Measurements from ENCODE around the gene TNFAIP8L2.

- TF ChIP-seq CTCF (IDR thresholded peaks at IDR 0.05 in 2 of 3, conservative IDR thresholded peaks at IDR 0.05 in 1 of 3; ENCODE audit: borderline replicate concordance in 1 of 3, insufficient read depth in 1 of 3, low read depth in 2 of 3, low read length in 2 of 3) (peak in 2 of 3 experiments; percentile 53 to 54; a peak in 4 of 6 replicates), SP1 (IDR thresholded peaks at IDR 0.05; ENCODE audit: low read depth) (no peak), MAX (IDR thresholded peaks at IDR 0.05) (no peak), POLR2A (IDR thresholded peaks at IDR 0.05; ENCODE audit: borderline replicate concordance, extremely low read depth, insufficient read depth, insufficient read length) (no peak), POLR2AphosphoS5 (IDR thresholded peaks at IDR 0.05; ENCODE audit: low read depth, low read length) (no peak; the same call in 1 of the 2 replicates), ZFX (IDR thresholded peaks at IDR 0.05) (no peak)
These were observed 39.9 kb downstream of the TNFAIP8L2 start for GRCh38 chr1:151196292-151196800.
